Central memory CD4-positive, alpha-beta T cell (primary cell): Measurements from ENCODE around the gene PLCB1.

Experiments used
- DNase-seq: peaks from one replicate; pipeline ENCODE4 v3.0.0; 2022

The PLCB1 gene

DNA sequence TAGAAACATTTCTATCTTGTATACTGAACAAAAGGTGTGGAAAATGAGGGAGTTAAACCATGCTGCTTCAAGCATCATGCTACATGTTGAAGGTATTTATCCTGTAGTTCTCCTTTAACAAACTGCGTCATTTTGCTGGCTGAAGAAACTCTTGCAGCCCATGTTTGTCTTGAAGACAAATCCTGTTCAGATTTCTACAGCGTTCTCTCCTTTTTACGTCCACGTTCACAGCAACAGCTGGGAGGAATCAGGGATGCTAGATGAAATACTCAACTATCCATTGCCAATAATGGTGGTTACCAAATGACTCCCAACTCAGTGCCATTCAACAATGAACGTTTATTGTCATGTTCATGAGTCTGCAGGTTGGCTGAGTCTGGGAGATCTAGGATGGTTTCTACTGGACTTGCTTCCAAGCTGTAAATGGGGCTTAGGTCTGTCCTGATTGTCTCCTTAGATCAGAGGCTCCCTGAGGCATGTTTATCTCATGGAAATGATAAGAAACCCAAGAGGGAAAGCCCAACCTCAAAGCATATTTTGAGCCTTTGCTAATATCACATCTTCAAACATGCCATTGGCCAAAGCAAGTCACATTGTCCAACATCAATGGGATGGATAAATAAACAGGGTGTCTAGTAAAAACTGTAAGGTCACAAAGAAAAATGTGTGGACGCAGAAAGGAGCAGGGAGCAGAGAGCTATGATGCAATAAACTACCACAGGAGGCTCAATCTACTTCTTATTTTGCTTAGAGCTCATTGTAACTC is 2.7 kb upstream of the PLCB1 start:
- DNase-seq: no peak

DNA sequence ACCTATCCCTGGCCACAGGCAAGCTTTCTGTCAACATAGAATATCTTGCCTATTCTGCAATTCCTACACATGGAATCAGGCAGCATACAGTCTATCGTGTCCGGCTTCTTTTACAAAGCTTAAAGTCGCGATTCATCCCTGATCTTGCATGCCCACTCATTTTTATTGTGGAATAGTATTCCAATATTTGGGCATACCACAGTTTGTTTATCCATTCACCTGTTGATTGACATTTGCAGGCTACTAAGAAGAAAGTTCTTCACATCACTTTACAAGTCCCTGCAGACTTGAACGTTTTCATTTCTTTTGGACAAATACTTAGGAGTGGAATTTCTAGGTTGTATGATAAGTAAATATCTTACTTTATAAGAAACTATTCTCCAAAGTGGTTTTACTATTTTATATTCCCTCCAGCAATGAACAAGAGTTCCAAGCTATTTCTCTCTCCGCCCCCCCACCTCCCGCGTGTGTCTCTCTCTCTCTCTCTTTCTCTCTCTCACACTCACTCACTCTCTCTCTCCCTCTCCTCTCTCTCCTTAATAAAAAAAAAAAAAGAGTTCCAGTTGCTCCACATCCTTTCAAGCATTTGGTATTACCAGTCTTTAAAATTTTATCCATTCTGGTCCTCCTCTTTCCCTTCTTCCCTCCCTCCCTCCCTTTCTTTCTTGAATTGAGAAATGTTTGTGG is 1.1 kb upstream of the PLCB1 start:
- no peak for DNase-seq

DNA sequence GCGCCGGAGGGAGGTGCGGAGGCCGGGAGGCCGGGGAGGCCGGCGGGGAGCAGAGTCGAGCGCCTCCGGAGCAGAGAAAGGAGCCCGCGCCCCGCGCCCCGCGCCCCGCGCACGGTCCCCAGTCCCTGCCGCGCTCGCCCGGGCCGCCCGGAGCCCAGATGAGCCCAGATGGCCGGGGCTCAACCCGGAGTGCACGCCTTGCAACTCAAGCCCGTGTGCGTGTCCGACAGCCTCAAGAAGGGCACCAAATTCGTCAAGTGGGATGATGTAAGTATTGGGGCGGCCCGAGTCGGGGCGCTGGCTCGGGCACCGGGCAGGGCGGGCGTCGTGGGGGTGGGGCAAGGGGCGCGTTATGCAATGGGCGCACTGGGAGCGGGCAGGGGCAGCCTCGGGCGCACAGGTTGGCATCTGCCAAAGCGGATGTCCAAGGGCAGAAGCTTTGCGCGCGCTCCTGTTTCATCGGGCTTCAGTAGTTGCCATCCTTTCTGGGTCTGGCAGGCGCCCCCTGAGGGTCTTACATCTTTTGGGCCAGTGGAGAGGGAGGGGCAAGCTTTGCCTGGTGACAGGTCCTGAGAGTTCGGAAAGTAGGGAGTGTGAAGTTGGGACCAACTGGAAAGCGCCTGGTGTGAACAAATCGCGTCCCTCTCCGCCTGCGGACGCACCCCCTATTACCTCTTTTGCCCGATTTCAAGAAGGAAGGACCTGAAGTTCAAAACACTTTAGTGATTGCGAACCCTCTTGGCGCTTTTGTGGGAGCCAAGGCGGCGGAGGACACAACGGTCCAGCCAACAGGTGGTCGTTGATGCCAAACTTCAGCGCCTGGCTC is 631 bp downstream of the PLCB1 start:
- no peak for DNase-seq

DNA sequence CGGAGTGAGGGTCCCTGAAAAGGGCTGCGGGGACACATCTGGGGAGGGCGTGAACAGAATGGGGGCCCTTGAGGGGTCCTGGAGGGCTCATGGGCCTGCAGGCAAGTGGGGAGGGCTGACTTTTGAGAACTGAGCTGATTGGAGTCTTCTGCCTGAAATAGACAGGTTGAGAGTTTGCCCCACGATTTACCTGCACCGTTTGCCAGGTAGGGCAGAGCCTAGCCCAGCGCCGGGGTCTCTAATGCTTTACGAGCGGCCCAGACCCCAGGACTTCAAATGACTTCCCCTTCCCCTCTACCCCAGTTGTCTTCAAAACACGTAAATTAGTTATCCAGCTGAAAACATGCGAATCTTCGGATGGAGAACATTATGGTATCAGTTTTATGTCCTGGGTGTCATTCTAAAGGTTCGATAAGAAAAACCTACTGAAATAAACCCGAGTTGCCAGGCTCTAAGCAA is 1.3 kb downstream of the PLCB1 start:
- DNase-seq: no peak

DNA sequence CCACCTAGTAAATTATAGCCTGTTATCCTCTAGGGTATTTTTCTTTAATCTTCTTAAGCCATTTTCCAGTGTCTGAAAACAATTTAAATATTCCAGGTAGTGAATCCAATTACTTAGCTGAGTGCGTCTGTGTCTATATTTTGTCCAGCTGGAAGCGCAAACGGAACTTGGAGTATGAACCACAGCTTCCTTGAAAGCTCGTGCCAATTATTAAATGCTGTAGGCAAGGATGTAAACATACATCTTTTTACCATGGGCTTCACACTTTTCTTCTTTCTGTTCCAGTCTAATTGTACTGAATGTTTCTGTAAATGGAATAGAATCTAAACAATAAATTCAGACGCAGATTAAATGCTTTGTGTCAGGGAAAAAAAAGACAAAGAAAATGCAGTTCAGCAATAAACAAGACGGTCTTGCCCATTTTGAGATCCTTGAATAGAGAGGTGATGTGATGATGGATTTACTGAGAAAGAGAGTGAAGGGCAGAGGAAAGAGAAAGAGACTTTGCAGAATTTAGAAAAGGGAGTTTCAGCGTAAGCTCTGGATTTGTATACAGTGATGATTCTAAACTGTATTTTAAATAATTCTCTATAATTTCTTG is 1.9 kb downstream of the PLCB1 start:
- no peak for DNase-seq

DNA sequence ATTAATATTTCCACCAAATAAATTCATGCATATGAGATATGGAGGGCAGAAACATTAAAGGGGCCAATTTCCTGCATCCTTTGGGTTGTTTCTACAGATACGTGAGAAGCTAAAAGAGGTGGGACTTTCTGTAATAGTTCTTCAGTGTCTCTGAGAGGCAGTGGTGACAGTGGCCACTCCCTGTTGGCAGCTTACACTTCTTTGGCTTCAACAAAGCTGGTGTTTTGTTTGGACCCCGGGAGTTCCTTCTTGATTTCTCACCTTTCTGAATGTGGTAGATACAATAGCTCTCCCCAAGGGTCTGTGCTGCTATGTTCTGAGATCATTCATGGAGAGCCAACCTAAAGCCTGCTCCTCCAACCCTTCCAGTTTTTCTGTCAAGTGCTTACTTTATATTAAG is 7.8 kb downstream of the PLCB1 start:
- no peak for DNase-seq

DNA sequence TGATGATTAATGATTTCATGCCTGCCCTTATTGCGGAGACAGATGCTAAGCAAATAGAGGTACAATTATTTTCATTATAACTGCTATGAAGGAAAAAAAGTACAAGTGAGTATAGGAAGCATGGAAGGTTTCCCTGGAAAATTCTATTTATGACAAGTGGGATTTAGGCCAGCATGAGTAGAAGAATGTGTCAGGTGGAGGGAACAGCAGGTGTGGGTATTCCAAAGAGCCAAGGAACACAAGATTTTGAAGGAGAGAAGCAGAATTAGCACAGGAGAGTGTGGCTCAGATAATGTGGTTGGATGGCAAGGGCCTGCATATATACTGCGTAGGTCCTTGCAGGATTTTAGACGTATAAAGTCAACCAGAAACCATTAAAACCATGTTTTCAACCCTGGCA is 11.4 kb downstream of the PLCB1 start:
- DNase-seq: no peak

DNA sequence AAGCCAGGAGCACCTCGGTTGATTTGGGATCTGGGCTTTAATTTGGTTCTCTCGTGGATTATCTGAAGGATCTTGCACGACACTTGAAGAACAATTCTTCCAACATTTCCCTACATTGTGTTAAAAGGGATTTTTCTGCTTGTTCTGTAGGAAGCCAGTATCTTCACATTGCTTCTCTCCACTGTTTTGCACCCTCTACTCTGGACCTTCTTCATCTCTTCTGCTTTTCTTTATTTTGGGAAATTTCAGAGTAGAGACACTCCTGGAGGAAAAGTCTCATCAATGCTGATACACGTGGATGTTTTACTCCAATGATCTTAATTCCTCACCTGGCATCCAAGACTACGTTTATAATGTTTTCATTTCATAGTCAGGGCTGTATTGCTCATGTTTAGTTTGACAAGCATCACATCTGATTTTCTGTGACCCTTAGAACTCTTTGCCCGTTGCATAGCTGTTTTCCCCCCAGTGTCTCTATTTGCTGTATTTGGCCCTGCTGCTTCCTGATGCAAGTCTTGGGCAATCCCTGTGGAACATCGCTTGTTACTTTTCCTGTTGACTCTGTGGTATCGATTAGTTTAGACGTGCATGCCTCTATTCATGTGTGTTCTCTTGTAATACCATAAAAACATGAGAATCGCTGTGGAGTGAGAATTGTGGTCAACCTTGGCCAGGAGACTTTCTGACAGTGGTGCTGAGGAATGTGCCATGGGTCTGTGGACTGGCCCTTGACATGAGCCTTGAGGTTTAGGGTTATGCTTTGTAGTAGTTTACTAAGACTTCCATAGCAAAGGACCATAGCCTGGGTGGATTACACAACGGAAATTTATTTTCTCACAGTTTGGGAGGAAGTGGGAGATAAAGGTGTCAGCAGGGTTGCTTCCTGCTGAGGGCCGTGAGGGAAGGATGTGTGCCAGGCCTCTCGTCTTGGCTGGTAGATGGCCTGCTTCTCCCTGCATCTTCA is 12.5 kb downstream of the PLCB1 start:
- DNase-seq: no peak

DNA sequence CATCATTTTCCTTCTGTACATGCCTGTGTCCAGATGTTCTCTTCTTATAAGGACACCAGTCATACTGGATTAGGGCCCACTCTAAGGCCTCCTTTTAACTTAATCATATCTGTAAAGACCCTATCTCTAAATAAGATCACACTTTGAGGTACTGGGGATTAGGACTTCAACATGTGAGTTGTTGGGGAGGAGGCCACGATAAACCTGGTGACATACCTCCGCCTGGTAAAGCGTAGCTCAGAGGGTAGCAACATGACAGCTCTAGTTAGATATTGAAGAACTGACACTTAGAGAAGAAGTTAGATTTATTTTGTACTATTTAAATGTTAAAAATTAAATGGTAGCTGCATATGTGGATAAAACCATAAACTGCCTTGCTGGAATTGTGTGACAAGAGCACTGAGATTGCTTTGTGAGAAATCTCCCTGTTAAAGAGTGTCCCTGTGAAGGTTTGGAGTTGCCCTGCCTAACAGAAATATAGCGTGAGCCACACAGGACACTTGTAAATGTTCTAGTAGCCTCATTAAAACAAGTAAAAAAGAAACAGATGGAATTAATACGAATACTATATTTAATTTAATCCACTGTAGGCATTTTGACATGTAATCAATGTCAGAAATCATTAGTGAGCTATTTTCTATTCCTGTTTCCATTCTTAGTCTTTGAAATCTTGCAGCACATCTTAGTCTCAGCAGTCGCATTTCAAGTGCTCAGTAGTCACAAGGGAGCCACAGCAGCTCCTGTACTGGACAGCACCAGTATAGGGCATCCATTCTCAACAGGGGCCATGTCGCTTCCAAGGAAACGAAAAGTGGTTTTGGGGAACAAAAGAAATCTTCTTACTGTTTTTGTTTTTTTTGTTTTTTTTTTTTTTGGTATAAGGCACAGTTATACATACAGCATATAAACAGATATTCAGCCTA is 13.4 kb downstream of the PLCB1 start:
- DNase-seq: no peak

DNA sequence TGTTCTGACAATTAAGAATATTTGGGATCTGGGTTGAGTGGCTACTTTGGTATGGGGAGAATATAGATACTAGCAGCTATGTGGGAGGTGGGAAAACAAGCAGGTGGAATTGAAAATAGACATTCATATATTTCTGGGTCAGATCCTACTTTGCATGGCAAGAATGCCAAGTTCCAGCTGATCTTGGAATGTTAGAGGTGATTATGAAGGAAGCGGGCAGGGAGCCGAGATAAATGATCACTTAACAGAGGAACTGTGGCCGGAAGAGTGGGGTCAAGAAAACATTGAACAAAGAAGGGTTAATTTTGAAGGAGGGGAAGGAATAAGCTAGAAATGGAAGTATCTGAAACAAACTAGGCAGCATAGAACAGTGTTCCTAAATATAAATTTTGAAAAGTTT is 15.4 kb downstream of the PLCB1 start:
- no peak for DNase-seq

DNA sequence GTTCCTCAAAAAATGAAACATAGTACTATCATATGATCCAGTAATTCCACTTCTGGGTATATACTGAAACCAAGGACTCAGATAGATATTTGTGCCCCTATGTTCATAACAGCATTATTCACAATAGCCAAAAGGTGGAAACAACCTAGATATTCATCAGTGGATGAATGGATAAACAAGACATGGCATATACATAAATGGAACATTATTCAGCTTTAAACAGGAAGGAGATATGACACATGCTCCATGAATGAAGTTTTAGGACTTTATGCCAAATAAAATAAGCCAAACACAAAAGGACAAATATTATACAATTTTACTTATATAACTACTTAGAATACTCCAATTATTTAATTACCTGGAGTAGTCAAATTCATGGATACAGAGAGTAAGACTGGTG is 16.4 kb downstream of the PLCB1 start:
- no peak for DNase-seq

DNA sequence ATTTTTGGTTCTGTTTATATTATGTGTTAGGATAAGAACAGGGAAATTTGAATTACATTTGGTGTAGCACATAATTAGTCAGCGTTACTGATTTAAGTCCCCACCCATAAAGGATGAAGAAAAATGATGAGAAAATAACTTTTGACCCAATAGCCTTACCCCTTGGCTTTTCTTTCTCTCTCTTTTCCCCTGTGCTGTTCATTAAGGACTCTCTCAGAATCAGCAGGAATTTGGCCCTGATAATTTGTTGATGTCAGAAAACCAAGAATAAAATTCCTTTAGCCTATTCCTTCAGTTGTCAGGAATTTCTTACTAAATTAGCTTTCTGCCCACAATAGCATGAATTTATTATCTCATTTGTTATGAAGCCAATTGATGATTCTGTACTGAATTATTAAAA is 18.5 kb downstream of the PLCB1 start:
- DNase-seq: no peak

DNA sequence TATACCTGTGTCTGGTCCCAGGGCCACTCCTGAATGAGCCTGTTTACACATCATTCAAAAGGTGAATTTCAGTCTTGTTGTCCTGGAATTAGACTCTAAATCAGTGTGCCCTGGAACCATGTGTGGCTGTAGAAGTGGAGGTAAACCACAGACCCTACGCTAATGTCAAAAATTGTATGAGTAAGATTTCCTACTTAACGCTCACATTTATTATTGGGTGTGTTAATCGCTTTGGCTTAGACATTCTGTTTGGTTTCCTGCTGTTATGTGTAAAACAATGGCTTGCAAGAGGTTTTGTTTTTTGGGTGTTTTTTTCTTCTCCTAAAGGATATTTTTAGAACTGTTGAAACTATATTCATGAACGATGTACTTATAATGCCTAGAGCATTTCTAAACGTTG is 19.3 kb downstream of the PLCB1 start:
- no peak for DNase-seq

DNA sequence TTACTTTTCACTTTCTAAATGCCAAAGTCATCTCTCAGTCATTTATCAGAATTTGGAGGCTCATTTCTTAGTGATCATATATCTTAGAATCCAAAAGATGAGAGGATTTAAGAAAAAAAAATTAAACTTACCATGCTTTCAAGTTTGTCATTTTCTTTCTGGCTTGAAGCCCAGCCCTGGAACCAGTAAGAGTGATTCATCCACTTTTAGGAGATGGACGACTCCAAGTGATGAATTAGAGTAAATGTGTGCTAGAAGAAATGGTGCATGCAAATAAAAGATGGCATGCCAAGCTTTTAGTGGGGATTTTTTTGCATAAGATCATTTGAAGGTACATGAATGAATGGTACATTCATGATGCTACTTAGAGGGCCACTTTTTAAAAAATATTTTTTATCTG is 20.1 kb downstream of the PLCB1 start:
- no peak for DNase-seq

DNA sequence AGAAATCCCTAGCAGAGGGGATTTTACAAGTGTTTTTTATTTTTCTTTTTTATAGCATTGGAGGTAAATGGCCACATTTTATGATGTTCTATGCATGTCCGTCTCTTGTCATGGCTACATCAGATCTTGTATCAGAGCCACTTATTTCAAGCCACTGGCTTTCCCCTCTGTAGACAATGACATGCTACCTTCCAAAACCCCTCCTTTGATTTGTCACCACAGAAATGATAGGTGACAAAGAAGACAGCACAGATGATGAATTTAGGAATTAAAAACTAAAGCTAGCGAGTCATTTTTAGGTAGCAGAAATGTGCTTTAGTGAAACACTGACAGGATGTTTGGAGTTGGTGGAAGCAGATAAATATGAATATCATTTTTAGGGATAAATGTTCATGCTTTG is 20.8 kb downstream of the PLCB1 start:
- DNase-seq: no peak

DNA sequence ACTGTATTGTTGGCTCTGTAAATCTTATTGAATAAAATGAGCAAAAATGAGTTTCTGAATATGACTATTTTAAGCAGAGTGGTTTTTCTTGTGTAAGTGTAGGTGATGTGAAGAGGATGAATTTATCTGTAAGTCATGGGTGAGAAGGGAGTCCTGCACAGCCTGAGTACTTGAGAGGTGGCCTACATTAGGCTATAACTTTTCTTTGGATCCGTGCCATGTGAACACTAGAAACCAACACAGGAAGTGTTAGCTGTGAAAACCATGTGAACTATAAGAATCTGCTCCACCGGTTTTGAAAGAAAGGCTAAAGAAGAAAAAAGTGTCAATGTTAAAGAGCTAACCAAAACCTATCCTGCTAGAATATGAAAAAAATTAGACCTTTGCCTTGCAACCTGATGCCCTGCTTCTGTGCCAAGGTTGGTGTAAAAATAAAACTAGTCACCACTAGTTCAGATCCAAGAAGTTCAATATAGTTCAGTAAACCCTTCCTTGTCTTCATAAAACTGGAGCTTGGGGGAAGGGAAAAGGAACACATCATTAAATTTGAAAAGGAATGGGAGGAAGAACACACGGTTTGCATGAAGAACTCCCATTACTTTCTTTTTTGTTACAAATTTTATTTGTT is 21.3 kb downstream of the PLCB1 start:
- peak; percentile 44 for DNase-seq

DNA sequence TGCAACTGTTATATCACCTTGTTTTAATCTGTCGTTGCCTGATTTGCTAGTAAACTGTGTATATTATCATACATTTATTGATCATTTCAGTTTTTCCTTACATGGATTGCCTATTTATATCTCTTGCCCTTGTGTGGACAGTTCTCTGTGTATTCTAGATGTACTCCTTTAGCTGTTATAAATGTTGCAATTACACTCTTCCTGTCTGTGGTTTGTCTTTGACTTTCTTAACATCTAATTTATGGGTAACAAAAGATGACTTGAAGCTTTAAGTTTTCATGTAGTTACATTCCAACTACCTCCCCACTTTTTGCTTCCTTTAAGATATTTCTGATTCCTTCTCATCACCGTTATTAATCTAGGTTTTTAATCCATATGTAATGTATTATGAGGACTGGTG is 22.6 kb downstream of the PLCB1 start:
- DNase-seq: no peak

DNA sequence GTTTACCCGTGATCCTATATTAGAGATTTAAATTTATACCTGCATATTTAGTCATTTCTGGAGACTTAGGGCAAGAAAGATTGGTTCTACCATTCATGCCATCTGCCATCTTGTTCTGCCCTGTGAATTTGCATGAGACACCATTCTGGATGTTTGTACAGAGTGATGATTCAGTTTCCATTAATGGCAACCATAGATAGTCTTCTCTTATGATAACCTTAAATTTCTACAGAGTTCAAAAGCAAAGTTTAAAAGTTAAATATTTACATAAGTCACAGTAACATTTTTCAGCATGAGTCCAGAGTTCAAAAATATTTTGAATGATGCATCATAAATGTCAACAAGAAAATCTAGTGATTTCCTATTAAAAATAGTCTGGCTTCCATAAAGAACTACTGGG is 23.2 kb downstream of the PLCB1 start:
- no peak for DNase-seq

DNA sequence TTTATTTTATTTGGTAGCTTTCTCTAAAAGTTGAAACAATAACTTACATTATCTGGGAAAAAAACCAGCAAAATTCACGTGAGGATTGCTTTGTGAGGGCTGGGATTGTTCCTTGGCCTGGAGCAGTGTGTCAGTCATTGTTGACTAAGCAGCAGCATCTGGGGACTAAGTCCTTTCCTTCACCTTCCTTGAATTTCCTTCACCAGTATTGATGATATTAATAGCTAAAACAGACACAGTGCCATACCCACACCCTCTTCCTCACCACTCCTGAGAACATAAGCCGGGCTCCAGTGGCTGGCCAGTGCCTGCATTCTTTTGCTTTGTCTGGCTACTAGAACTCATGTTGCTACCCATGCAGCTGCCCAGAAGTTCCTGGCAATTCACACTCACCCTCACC is 23.7 kb downstream of the PLCB1 start:
- DNase-seq: no peak
